CD14-positive monocyte (primary cell): ENCODE results near the gene ULK4. TPM values are rescaled to one million over a fixed set of nuclear protein-coding genes. Genes with fewer than 3 reads are reported as not detected.
"Not testable (repeated sequence)": the region's sequence is repeated elsewhere in the genome, so short reads cannot be mapped to it uniquely, and the experiment has no call there.

Experiments
- DNase-seq, 3 donors: peaks; one replicate each; pipeline ENCODE4 v3.0.0-alpha.2; 2011 to 2022
- H2AFZ ChIP-seq: 2 replicates; pipeline ENCODE4 v1.6.0; 2012; ENCODE audit warnings: mild to moderate bottlenecking, low read depth, low read length, inconsistent platforms; ENCODE audit not compliant: insufficient read depth, poor library complexity, severe bottlenecking
- H3K27ac ChIP-seq, 2 donors: 1 replicate in 1 of 2; 2 replicates in 1 of 2; pipeline ENCODE4 v1.5.1; 2012 to 2013; ENCODE audit warnings: low read length in 2 of 2, control low read depth in 1 of 2, inconsistent platforms in 1 of 2, low read depth in 1 of 2, mild to moderate bottlenecking in 1 of 2
- H3K27me3 ChIP-seq, 2 donors: one replicate each; pipeline versions ENCODE4 v1.6.0 to v1.6.1; 2011 to 2013; ENCODE audit warnings: low read length in 2 of 2; ENCODE audit not compliant: control insufficient read depth in 2 of 2, insufficient read depth in 2 of 2
- H3K36me3 ChIP-seq, 2 donors: replicated peaks in 1 of 2; 1 replicate in 1 of 2; 2 replicates in 1 of 2; pipeline versions ENCODE4 v1.5.1 to v1.6.1; 2012 to 2013; ENCODE audit warnings: low read length in 2 of 2, control low read depth in 1 of 2, inconsistent platforms in 1 of 2, mild to moderate bottlenecking in 1 of 2; ENCODE audit not compliant: insufficient read depth in 2 of 2, control insufficient read depth in 1 of 2
- H3K4me1 ChIP-seq, 2 donors: 1 replicate in 1 of 2; 2 replicates in 1 of 2; pipeline versions ENCODE4 v1.5.1 to v1.6.1; 2012 to 2013; ENCODE audit warnings: low read length in 2 of 2, control low read depth in 1 of 2, inconsistent platforms in 1 of 2, mild to moderate bottlenecking in 1 of 2, moderate library complexity in 1 of 2; ENCODE audit not compliant: insufficient read depth in 2 of 2, control insufficient read depth in 1 of 2
- H3K4me2 ChIP-seq: replicated peaks from 2 replicates; pipeline ENCODE3; 2012; ENCODE audit warnings: low read length, moderate library complexity, mild to moderate bottlenecking; ENCODE audit not compliant: poor library complexity, severe bottlenecking; ENCODE audit errors: extremely low read depth
- H3K4me3 ChIP-seq, 3 experiments: fragments of 200-600 bp in 1 of 3; sonication (generic) in 1 of 3; replicated peaks in 1 of 3; 1 replicate in 2 of 3; 2 replicates in 1 of 3; pipeline ENCODE4 v1.5.1; 2011 to 2013; ENCODE audit warnings: low read length in 3 of 3, mild to moderate bottlenecking in 3 of 3, control low read depth in 2 of 3, low read depth in 2 of 3, inconsistent platforms in 1 of 3, moderate library complexity in 1 of 3
- H3K79me2 ChIP-seq: 2 replicates; pipeline ENCODE4 v1.6.0; 2012; ENCODE audit warnings: mild to moderate bottlenecking, control low read depth, inconsistent platforms, low read length, moderate library complexity; ENCODE audit not compliant: insufficient read depth
- H3K9ac ChIP-seq: 2 replicates; pipeline ENCODE4 v1.6.0; 2017; ENCODE audit warnings: low read length, mild to moderate bottlenecking; ENCODE audit not compliant: insufficient read depth, poor library complexity, severe bottlenecking
- H3K9me3 ChIP-seq, 2 donors: replicated peaks in 1 of 2; 1 replicate in 1 of 2; 2 replicates in 1 of 2; pipeline versions ENCODE4 v1.5.1 to v1.6.1; 2012 to 2013; ENCODE audit warnings: low read length in 2 of 2, control low read depth in 1 of 2; ENCODE audit not compliant: control insufficient read depth in 1 of 2, insufficient read depth in 1 of 2
- H4K20me1 ChIP-seq: 2 replicates; pipeline ENCODE4 v1.6.0; 2012; ENCODE audit warnings: mild to moderate bottlenecking, low read length, control low read depth, moderate library complexity; ENCODE audit not compliant: insufficient read depth
- H3K27ac Mint-ChIP-seq, 7 donors: one replicate each; pipeline ENCODE4 v1.8.0; 2020; ENCODE audit warnings: mild to moderate bottlenecking in 7 of 7, mixed read lengths in 7 of 7, moderate library complexity in 6 of 7, inconsistent platforms in 2 of 7
- H3K27me3 Mint-ChIP-seq, 3 donors: one replicate each; pipeline ENCODE4 v1.8.0; 2021 to 2022; ENCODE audit warnings: low read depth in 3 of 3, mild to moderate bottlenecking in 3 of 3, mixed read lengths in 3 of 3, moderate library complexity in 3 of 3, inconsistent platforms in 1 of 3
- H3K36me3 Mint-ChIP-seq, 2 donors: one replicate each; pipeline ENCODE4 v1.8.0; 2020; ENCODE audit warnings: mixed read lengths in 2 of 2, inconsistent platforms in 1 of 2, mild to moderate bottlenecking in 1 of 2
- H3K4me1 Mint-ChIP-seq: one replicate; pipeline ENCODE4 v1.8.0; 2020; ENCODE audit warnings: mild to moderate bottlenecking, mixed read lengths
- H3K4me3 Mint-ChIP-seq, 2 donors: one replicate each; pipeline ENCODE4 v1.8.0; 2020; ENCODE audit warnings: mild to moderate bottlenecking in 2 of 2, mixed read lengths in 2 of 2, moderate library complexity in 1 of 2
- H3K9me3 Mint-ChIP-seq, 7 donors: one replicate each; pipeline ENCODE4 v1.8.0; 2020 to 2022; ENCODE audit warnings: mixed read lengths in 7 of 7, mild to moderate bottlenecking in 6 of 7, moderate library complexity in 6 of 7, inconsistent platforms in 2 of 7
- WGBS: methylation state at CpG from one replicate; pipeline ENCODE4 v1.1.5; 2013; ENCODE audit warnings: missing lambda C conversion rate; ENCODE audit not compliant: insufficient coverage; 5-methylcytosine and 5-hydroxymethylcytosine counted together
- intact Hi-C, 2 donors: fragments of 100-400 bp; cut with micrococcal nuclease; formaldehyde crosslinking; loops; one replicate each; pipeline versions ENCODE4 v1.15.0 to v1.15.1; 2023
- polyA plus RNA-seq, 3 donors: library from polyadenylated mRNA; depleted of rRNA in 1 of 3; unstranded in 2 of 3; stranded (reverse) in 1 of 3; fragments of 300-500 nt in 2 of 3; fragments of >200 nt in 1 of 3; fragmentation: Illumina TruSeq in 2 of 3; gene quantifications; 1 replicate in 2 of 3; 2 replicates in 1 of 3; pipeline ENCODE4 v1.2.3, GENCODE V29; 2012 to 2021
- TF ChIP-seq, protein P1 (sequence below): fragments of 200-600 bp; IDR thresholded peaks from one replicate; pipeline ENCODE4 v1.8.0; 2022; ENCODE audit warnings: antibody characterized with exemption, mild to moderate bottlenecking

Gene ULK4
- polyA plus RNA-seq, 3 donors, result 6.7 to 14.0 (median 11.8) TPM

DNA sequence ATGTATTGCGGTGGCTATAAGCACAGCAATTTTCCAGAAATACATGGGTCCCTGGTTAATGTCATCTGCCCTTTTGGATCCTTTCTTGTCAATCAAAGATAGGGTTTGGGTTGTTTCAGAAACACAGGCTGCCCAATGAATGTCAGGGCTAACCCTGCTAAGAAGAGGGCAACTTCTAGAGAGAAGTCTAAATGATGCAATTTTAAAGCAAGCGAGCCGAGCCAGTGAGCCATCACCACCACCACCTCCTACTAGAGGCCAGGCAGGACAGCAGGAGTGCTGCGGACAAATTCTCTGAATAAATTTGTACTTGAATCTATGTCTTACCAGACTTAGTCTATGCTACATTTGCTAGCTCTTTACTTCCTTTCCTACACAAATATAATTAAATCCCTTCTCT, 514.2 kb downstream of the ULK4 start:
- H3K27me3 ChIP-seq, result no peaks in the 10 kb centered on the region
- H3K36me3 ChIP-seq, result no peaks in the 10 kb centered on the region
- H3K9ac ChIP-seq, result no peak overlapping the region
- intact Hi-C loops, result no loop called here
- H3K27ac ChIP-seq, result no peak overlapping the region
- H3K27ac Mint-ChIP-seq, result no peak overlapping the region
- no peak overlapping the region for H2AFZ ChIP-seq
- no peak overlapping the region for H3K4me2 ChIP-seq
- H3K27me3 Mint-ChIP-seq, result peaks cover 0 to 2% (median 0%) of the 10 kb centered on the region in 3 donors
- H3K4me3 Mint-ChIP-seq, result no peak overlapping the region
- H3K9me3 ChIP-seq, result no peaks in the 10 kb centered on the region
- no peak for DNase-seq
- H3K4me1 ChIP-seq, result no peaks in the 10 kb centered on the region
- H3K79me2 ChIP-seq, result no peaks in the 10 kb centered on the region
- no peaks in the 10 kb centered on the region for H4K20me1 ChIP-seq
- H3K4me1 Mint-ChIP-seq, result no peaks in the 10 kb centered on the region
- H3K4me3 ChIP-seq, result no peak overlapping the region
- WGBS, result 100% methylated on average over 2 of the region's 4 CpGs
- no peaks in the 10 kb centered on the region for H3K9me3 Mint-ChIP-seq
- no peaks in the 10 kb centered on the region for H3K36me3 Mint-ChIP-seq
- TF ChIP-seq, protein P1, sequence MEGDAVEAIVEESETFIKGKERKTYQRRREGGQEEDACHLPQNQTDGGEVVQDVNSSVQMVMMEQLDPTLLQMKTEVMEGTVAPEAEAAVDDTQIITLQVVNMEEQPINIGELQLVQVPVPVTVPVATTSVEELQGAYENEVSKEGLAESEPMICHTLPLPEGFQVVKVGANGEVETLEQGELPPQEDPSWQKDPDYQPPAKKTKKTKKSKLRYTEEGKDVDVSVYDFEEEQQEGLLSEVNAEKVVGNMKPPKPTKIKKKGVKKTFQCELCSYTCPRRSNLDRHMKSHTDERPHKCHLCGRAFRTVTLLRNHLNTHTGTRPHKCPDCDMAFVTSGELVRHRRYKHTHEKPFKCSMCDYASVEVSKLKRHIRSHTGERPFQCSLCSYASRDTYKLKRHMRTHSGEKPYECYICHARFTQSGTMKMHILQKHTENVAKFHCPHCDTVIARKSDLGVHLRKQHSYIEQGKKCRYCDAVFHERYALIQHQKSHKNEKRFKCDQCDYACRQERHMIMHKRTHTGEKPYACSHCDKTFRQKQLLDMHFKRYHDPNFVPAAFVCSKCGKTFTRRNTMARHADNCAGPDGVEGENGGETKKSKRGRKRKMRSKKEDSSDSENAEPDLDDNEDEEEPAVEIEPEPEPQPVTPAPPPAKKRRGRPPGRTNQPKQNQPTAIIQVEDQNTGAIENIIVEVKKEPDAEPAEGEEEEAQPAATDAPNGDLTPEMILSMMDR, result no peak

DNA sequence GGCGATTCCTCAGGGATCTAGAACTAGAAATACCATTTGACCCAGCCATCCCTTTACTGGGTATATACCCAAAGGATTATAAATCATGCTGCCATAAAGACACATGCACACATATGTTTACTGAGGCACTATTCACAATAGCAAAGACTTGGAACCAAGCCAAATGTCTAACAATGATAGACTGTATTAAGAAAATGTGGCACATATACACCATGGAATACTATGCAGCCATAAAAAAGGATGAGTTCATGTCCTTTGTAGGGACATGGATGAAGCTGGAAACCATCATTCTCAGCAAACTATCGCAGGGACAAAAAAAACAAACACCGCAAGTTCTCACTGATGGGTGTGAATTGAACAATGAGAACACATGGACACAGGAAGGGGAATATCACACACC, 515.6 kb downstream of the ULK4 start:
- H3K9me3 ChIP-seq, H3K27ac ChIP-seq, DNase-seq, H3K27me3 ChIP-seq, H3K4me3 Mint-ChIP-seq, H3K36me3 ChIP-seq, H4K20me1 ChIP-seq, H3K9ac ChIP-seq, H3K27me3 Mint-ChIP-seq, H3K4me1 Mint-ChIP-seq, H3K27ac Mint-ChIP-seq, H3K36me3 Mint-ChIP-seq, H3K4me2 ChIP-seq, H3K9me3 Mint-ChIP-seq, H2AFZ ChIP-seq, H3K79me2 ChIP-seq, intact Hi-C loops, H3K4me3 ChIP-seq, H3K4me1 ChIP-seq: not testable (repeated sequence)
- WGBS, result no CpG with 5 or more reads among the region's 3 CpGs
